ENCODE results near the gene RBMS1. TPM values are rescaled to one million over a fixed set of nuclear protein-coding genes. Genes with fewer than 3 reads are reported as not detected.

The RBMS1 gene
- polyA plus RNA-seq, 1 donor from 2014 or later = 8.4 TPM

GRCh38 chr2:160228141-160228917 lies 265.3 kb downstream of the RBMS1 start:
- Histone ChIP-seq H3K4me2 (ENCODE audit: low read length) (no peak overlapping the region), H3K27me3 (ENCODE audit: insufficient read depth, low read depth, low read length) (no peaks in the 10 kb centered on the region), H3K4me3 (ENCODE audit: low read length) (no peak overlapping the region), H3K36me3 (ENCODE audit: insufficient read depth, low read length) (no peaks in the 10 kb centered on the region), H3K79me2 (replicated peaks; ENCODE audit: insufficient read depth, low read length) (no peaks in the 10 kb centered on the region), H3F3A (ENCODE audit: insufficient read depth, low read length, poor library complexity, severe bottlenecking) (no peaks in the 10 kb centered on the region), H3K9me3 (ENCODE audit: low read length) (no peaks in the 10 kb centered on the region), H3K9ac (ENCODE audit: low read length) (no peak overlapping the region), H2AFZ (ENCODE audit: low read depth, low read length) (no peak overlapping the region), H4K20me1 (ENCODE audit: insufficient read depth) (no peaks in the 10 kb centered on the region), H3K9me2 (ENCODE audit: insufficient read depth, low read length) (no peaks in the 10 kb centered on the region), H3K27ac (ENCODE audit: low read length) (no peak overlapping the region)
- TF ChIP-seq CTCF (IDR thresholded peaks at IDR 0.05; ENCODE audit: poor library complexity, severe bottlenecking) = no peak
- TF ChIP-seq RAD21 (conservative IDR thresholded peaks at IDR 0.05) = no peak
- TF ChIP-seq REST (IDR thresholded peaks at IDR 0.05; ENCODE audit: borderline replicate concordance) = no peak
- TF ChIP-seq MXI1 (conservative IDR thresholded peaks at IDR 0.05; ENCODE audit: poor library complexity, severe bottlenecking) = no peak
- no peak for TF ChIP-seq TAF1 (IDR thresholded peaks at IDR 0.05; ENCODE audit: low read depth)
- TF ChIP-seq EP300 (conservative IDR thresholded peaks at IDR 0.05; ENCODE audit: poor library complexity, severe bottlenecking) = no peak
- no peak for TF ChIP-seq EZH2 (IDR thresholded peaks at IDR 0.05; ENCODE audit: borderline replicate concordance, insufficient read depth, low read length, poor library complexity, severe bottlenecking)
- TF ChIP-seq POLR2AphosphoS5 (IDR thresholded peaks at IDR 0.05) = no peak
- TF ChIP-seq SMC3 (conservative IDR thresholded peaks at IDR 0.05; ENCODE audit: poor library complexity) = no peak

GRCh38 chr2:160227293-160227915 lies 266.2 kb downstream of the RBMS1 start:
- Histone ChIP-seq H3K79me2 (replicated peaks; ENCODE audit: insufficient read depth, low read length) (no peaks in the 10 kb centered on the region), H3K27ac (ENCODE audit: low read length) (no peak overlapping the region), H3K9me3 (ENCODE audit: low read length) (no peaks in the 10 kb centered on the region), H3K36me3 (ENCODE audit: insufficient read depth, low read length) (no peaks in the 10 kb centered on the region), H3F3A (ENCODE audit: insufficient read depth, low read length, poor library complexity, severe bottlenecking) (no peaks in the 10 kb centered on the region), H2AFZ (ENCODE audit: low read depth, low read length) (no peak overlapping the region), H3K4me3 (ENCODE audit: low read length) (no peak overlapping the region), H4K20me1 (ENCODE audit: insufficient read depth) (no peaks in the 10 kb centered on the region), H3K9ac (ENCODE audit: low read length) (no peak overlapping the region), H3K4me2 (ENCODE audit: low read length) (no peak overlapping the region), H3K9me2 (ENCODE audit: insufficient read depth, low read length) (no peaks in the 10 kb centered on the region), H3K27me3 (ENCODE audit: insufficient read depth, low read depth, low read length) (no peaks in the 10 kb centered on the region)
- TF ChIP-seq POLR2AphosphoS5 (IDR thresholded peaks at IDR 0.05) (no peak), EZH2 (IDR thresholded peaks at IDR 0.05; ENCODE audit: borderline replicate concordance, insufficient read depth, low read length, poor library complexity, severe bottlenecking) (no peak), RAD21 (conservative IDR thresholded peaks at IDR 0.05) (no peak), EP300 (conservative IDR thresholded peaks at IDR 0.05; ENCODE audit: poor library complexity, severe bottlenecking) (no peak), TAF1 (IDR thresholded peaks at IDR 0.05; ENCODE audit: low read depth) (no peak), REST (IDR thresholded peaks at IDR 0.05; ENCODE audit: borderline replicate concordance) (no peak), CTCF (IDR thresholded peaks at IDR 0.05; ENCODE audit: poor library complexity, severe bottlenecking) (no peak), SMC3 (conservative IDR thresholded peaks at IDR 0.05; ENCODE audit: poor library complexity) (no peak), MXI1 (conservative IDR thresholded peaks at IDR 0.05; ENCODE audit: poor library complexity, severe bottlenecking) (no peak)

Measured in neural cell (in vitro differentiated cells).